ENCODE results near the gene LPP.
"Not testable (repeated sequence)": the region's sequence is repeated elsewhere in the genome, so short reads cannot be mapped to it uniquely, and the experiment has no call there.

LPP gene

DNA sequence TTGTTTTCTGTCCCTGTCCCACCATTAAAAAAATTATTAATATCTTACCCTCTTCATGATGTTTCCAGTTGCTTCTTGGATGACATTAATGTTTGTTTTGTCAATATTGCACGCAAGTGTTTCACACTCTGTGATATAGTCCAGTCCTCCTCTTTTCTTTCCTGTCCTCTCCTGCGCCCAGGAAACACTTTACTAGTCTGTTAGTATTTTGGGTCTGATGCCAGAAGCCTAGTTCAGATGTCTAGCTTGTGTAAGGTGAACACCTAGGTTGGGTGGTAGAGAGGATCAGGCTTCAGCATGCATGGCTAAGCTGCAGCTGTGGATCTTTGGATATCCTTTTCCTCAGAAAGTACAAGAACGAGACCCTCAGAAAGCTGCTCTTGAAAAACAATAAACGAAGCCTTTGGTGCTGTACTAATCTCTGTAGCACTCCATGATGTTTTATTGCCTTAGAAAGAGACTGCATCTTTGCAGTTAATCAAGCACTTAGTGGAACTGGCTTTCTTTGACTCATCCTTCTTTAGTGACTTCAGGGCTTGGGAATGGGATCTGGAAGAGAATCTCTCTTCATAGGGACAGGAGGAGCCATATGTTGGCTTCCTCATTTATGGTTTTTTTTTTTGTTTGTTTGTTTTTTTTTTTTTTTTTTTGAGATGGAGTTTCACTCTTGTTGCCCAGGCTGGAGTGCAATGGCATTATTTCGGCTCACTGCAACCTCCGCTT is 253.4 kb downstream of the LPP start:
- no peak for DNase-seq

DNA sequence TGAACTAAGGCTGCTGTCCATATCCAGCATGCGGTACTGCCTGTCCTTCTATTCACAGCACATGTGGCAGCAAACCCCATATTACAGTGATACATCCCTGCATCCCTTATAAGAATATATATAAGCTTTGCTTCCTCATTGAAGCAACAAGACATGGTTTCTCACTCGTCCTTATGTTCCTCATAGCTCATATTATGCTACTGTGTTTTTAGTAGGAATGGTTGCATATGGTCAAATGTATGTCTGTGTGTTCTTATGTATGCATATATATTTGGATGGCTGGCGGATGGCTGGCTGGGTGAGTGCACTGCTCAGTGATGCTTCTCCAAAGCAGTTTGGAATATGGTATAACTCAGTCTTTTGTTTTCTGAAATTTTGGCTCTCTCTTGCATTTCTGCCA is 254.9 kb downstream of the LPP start:
- DNase-seq, result no peak

DNA sequence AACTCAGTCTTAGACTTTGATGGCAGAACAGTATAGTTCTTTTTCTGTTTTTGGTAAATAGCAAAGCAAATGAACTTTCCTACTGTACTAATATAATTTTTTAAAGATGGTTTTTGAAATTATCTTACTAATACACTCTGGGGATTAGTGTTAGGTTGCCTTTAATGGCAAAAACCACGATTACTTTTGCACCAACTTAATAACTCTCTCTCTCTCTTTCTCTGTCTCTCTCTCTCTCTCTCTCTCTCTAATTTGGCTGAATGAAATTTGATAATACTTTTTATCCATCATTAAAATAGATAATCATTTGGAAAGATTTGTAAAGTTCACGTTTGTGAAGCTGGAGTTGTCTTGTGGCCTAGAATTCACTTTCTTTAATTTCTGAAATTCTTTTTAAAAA is 257.8 kb downstream of the LPP start:
- no peak for DNase-seq

DNA sequence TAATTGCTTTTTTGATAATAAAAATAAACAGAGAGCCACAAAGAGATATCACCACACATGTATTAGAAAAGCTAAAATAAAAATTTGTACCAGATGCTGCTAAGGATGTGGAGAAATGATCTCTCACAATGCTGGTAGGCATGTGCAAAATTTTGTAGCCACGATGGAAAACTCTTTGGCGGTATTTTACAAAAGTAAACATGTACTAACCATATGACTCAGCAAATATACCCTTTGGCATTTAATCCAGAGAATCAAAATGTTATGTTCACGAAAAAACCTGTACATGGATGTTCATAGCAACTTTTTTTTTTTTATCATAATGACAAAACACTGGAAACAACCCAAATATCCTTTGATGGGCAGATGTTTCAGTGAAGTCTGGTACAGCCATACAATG is 261.2 kb downstream of the LPP start:
- DNase-seq, result no peak

DNA sequence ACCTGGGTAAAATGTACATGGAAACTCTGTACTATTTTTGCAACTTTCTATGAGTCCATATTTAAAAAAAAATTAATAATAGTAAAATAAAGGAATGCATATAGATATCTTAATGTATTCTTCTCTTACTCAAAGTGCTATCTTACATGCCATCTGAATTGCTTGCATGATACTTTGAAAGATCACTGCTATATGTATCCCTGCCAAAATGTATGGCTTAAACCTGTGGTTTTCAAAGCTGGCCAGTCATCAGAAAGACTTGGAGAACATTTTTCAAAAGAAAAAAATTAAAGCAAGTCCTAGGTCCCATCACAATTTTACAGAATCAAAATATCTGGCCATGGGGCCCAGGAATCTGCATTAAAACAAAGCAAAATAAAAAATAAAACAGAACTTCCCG is 262.1 kb downstream of the LPP start:
- no peak for DNase-seq

DNA sequence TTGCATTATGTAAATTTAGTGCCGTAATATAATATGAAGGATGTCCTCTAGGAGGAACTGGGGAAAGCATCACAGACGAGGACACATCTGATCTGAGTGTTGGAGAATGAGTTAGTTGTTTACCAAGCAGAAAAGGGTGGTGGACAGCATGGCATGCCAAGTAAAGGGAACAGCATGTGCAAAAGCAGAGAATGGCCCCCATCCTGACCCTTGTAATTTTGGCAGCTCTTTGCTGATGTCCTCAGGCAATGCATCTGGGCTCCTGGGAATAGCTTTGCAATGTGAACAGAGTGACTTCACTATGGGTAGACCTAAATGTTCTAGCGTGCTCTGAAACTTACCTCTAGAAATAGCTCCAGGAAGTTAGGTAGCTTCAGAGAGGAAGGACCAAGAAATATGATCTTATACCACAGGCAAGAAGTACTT is 263.3 kb downstream of the LPP start:
- no peak for DNase-seq

DNA sequence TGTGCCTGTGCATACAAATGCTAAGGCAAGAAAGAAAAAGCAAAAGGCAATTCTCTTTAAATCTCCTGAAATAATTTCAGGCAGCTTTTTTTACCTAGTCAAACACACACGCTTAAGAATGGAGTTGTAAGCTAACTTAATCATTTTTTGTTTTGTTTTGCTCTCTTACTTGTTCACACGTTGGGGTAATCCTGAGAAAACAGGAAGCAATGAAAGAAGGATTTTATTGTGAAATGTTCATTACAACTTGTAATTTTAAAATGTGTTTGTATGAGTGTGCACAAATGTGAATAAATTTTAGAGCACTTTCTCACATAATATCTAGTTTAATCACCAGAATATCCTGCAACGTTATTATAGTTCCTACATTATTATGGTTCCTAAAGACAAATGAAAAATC is 263.8 kb downstream of the LPP start:
- no peak for DNase-seq

DNA sequence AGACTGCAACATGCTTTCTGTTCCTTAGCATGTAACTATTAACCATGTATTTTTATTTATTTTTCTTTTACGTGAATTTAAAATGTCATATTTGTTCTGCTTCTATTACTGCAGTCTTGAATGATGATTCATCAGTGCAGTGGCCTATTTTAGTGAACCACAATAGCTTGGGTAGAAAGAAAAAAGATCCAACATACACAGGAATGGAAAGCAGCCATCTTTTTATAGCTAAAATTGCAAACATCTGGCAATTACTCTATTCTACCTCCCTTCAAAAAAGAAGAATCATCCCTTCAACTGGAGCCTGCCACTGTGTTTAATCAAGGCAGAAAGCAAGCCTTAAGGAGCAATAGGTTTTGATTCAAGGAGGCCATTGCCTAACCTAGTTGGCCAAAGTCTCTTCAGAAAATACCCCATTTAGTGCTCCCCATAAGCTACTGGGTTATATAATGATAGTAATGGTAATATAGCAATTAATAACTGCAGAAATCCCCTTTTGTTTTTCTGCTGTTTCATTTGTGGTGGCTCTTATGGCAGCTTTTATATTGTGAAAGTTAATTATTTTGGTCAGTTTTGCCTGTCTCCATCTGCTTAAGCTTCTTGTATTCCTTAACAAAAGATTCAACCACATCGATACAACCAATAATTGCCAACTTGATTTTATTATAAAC is 267.3 kb downstream of the LPP start:
- no peak for DNase-seq

DNA sequence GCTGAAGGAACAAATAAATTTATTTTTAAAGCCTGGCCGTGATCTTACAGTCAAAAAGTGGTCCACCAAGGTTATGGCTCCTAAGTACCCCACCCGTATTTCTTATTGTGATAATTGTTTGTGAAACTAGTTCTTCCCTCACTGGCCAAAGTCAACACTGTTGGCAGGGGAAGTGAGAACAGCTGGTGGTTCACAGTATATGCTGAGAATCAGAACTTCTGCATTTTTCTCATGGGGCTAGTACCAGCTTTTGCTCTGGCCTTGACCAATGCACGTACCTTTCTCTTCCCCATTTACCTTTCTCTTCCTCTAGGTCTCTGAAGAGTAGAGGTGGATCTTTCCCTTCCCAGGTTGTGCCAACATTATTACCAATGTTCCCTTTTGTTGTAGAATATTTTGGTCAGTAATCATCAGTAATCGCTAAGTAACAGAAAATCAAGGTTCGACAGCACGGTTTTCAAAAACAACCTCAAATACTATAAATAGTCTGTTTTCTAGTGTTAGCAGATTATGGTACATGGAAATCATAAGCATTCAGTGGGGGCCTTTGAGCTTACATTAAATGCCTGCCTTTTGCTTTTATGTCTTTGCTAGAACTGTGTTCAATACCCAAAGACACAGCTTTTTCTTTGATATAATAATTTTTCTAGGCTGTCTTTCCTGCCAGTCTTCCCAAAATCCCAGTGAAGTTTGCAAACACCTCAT is 268.0 kb downstream of the LPP start:
- DNase-seq, result no peak

DNA sequence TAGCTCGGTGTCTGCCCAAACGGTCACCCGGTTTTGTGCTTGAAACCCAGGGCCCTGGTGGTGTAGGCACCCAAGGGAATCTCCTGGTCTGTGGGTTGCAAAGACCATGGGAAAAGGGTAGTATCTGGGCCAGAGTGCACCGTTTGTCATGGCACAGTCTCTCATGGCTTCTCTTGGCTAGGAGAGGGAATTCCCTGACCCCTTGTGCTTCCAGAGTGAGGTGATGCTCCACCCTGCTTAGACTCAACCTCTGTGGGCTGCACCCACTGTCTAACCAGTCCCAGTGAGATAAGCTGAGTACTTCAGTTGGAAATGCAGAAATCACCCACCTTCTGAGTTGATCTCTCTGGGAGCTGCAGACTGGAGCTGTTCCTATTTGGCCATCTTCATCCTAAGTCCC is 274.0 kb downstream of the LPP start:
- DNase-seq, result not testable (repeated sequence)

DNA sequence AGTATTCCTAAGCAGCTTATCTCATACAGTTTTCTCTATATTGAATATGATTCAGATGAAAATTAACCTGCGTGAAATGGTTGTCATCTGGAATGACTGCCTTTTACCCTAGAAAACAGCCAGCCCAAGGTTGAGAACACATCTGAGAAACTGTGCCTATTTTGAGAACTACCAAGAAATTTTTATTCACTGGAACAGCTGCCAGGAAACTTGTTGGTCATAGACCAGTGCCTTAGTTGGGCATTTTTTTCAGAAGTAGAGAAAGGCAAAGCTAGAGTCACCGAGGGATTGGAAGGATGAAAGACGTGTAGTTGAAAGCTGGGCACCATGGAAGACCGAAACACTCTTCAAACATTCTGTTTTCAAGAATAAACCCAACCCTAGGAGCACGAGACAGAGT is 277.1 kb downstream of the LPP start:
- DNase-seq, result no peak

DNA sequence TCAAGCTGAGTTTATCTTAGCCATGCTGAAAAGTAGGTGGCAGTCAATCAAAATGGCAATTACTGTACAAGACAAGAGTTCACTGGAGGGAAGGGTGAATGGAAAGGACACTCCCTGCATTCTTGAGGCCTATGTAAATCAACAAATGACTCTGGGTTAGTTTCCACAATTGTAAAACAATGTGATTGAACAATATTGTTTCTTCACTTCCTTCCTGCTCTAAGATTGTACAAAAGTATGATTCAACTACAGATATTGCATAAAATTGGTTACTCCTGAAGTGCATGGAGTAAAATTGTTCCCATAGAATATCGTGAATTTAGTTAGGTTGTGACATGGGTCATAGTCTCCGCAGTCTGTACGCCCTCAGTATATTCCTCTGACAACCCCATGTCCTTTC is 277.6 kb downstream of the LPP start:
- DNase-seq, result no peak

DNA sequence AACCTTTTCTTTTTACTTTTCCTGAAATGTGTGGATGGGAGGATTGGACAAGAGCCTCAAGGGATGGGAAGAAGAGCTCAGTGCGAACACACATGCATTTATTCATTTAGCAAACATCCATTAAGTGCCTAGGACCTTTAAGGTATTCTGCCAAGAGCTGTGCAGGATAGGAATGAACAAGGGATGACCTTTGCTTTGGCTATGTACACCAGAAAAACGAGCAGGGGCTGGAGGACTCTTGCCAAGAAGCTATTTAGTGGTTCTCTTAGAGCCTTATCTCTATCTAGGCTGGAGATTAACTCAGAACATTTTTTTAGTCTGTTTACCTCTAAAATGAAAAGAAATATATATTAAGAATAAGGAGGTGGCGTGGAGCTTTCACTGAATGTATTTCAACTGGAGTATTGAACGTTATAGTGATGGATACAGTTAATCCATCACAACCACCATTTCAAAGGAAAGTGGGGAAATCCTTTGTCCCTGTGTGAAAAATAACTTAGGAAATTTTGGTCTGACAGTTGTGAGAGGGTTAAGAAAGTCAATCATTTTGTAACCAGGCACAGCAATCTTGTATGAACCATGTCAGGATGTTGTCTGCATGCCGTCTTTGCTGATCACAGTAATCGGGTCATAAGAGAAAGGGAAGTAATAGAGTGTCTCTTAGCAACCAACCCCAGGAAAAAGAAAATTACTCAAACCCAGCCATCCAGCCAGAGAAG is 279.0 kb downstream of the LPP start:
- DNase-seq, result no peak

DNA sequence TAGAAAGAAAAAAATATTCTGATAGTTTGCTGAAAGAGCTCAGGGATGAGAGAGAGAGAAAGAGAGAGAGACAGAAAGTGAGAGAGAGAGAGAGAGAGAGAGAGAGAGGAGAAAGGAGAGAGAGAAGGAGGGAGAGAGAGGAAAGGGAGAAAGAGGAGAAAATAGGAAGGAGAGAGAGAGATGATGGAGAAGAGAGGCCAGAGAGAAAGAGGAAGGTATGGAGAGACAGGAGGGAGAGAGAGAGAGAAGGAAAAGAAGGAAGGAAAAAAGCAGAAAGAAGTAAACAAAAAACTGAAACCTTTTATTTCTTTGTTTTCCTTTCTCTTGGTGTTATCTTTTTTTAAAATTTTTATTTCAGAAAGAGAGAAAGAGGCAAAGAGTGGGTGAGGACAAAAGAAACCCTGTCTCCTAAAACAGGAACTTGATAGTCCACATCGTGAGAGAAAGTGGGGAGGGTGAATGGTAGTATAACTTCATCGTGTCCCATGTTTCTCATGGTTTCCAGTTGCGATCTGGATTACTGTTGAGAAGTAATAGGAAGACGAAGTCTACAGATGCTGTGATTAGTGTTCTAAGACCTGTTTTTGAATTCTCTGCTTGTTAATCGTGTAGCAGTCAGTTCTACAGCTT is 279.7 kb downstream of the LPP start:
- no peak for DNase-seq

DNA sequence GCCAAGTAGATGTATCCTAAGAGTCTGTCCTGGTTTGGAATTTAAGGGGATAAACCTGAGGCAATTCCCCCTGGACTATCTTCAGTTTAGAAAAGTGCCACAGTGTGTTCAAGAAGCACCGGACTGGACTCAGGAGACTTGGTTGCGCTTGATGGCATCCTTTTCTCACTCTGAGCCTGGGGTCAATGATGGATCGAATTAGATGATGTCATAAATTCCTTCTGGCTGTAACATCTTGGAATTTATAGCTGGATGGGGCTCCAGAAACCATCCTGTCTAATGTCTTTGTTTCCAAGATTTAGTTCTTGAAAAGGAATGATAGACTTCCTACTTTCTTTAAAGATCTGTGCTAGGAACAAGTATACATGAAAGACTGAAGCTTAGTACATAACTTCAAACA is 280.6 kb downstream of the LPP start:
- no peak for DNase-seq

DNA sequence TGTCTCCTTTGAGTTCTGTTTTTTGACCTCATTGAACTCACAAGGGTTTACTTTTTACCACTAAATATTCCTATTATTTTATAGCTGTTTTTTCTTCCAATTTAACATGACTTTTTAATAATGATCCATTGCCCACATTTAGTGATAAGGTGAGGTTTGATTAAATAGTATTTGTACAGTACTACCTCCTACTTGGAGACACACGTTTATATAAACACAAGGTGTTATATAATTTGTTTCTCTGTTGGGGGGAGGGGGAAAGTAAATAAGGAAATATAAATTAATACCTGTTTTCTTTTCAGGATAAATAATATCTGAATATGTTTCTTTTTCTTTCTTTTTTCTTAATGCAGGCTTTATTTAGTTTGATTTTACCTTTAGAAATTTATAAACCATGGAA is 281.3 kb downstream of the LPP start:
- no peak for DNase-seq

DNA sequence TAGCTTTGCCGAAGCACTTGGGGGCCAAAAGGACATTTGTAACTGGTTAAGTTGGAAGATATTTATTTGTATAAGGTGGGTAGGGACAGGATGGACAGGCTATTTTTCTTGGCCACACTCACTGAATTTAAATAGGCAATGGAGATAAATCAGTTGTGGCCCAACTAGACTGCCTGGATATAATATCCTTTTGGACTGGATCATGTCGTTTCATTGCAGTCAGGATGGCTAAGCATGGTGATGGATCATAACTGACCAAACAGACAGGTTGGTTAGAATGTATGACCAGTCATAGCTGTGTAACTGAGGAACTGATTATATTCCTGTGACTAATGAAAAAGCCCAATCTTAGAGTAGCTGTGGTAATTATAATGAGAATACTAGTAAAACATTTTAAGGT is 284.0 kb downstream of the LPP start:
- no peak for DNase-seq

DNA sequence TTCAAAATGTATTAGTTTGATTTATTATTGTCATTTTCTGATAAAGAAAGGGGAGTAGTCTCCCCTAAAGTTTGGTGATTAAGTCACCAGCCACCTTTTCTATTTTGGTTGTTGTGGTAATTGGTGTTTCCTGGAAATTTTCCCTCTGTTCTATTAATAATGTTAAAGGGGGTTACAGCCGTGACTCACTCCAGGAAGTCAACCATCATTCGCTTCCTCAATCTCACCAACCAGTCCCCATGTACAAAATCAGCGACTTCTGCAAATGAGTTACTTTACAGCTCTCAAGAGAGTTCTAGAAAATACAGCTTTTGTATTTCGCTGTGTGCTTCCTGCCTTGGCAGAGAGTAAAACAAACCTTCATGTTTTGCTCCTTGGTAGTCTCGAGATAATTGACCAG is 285.1 kb downstream of the LPP start:
- peak; percentile 20 for DNase-seq

DNA sequence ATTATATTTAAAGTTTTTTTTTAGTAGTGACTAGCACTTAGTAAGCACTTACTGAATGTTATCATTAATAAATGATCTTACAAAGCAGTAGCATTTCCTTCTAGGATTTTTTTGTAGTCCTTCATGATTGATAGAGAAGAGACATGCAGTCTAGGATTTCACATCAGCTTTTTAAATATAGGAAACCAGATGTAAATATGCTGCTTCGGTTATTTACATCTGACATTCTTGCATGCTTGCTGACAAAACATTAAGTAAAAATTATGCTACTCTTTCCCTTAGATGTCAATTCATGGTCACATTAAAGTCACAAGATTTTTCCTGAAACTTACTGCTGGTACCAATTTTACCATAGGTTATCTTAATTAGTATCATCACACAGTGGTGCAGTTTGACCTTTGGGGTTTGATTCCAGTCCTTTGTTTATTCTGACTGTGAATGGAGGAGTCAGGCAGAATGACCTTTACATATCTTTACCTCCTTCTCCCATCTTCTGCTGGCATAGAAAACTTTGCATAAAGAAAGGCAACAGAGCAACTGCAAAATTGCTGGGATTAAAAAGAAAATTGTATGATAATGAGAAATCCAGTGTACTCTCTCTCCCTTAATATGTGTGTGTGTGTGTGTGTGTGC is 286.5 kb downstream of the LPP start:
- no peak for DNase-seq

DNA sequence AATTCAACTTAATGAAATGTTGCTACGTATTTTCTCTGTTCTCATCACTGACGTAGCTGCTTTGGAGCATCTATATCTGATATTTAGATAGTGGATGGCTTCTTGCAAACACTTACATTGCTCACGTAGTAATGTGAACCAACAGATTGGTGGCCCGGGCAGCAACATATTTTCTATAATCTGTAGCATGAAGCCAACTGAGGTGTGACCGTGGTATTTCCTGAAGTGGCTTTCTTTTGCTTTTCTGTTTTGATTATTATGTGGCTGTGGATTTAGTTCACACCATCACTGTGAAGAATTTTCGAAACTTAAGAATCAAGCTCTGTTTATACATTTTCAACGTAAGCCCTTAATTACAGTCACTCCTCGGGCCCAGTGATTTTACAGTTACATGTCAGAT is 288.5 kb downstream of the LPP start:
- no peak for DNase-seq

DNA sequence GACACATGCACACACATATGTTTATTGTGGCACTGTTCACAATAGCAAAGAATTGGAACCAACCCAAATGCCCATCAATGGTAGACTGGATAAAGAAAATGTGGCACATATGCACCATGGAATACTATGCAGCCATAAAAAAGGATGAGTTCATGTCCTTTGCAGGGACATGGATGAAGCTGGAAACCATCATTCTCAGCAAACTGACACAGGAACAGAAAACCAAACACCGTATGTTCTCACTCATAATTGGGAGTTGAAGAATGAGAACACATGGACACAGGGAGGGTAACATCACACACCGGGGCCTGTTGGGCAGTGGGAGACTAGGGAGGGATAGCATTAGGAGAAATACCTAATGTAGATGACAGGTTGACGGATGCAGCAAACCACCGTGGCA is 291.2 kb downstream of the LPP start:
- not testable (repeated sequence) for DNase-seq

DNA sequence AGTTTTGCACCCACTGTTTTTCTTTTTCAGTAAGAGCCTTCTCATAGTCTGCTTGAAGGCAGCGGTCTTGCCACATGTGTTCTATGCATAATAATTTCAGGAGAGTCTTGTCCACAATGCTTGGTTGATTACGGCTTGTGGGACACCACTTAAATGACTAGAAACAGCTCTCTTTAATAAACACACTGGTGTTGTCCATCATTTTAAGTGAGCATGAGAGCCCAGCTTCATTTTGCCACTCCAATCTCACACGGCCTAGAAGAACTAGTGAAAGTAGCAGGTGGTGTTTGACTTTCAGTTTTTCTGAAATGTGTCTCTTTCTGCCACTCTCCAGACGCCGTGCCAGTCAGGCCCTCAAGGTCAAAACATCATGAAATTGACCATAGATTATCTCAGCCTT is 292.1 kb downstream of the LPP start:
- DNase-seq, result no peak

DNA sequence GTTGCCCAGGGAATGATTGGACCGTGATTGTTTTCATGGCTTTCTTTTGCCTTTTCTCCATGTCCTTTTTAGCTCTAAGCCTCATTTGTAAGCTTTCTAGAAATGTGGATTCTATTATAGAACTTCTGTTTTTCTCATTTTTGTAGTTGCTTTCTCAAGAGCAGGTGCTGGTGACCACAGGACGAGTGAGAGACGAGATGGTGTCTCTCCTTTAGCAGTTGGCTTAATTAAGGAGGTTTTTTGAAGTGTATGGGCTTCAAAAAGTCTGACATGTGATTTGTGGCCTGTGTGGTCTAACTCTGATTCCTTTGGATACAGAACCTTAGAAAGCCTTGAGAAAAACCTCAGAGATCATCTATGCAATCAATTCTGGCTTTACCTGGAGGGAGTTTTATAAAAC is 292.8 kb downstream of the LPP start:
- DNase-seq, result no peak

Measured in stimulated activated CD4-positive, alpha-beta T cell treated with anti-CD3 and anti-CD28 coated beads, Interleukin-15, amount 100 ng/mL, for 24 hours (primary cell).